HCT116 (cell line): ENCODE results near the gene GATAD2A. TPM values are rescaled to one million over a fixed set of nuclear protein-coding genes. Genes with fewer than 3 reads are reported as not detected.
"Not testable (repeated sequence)": the region's sequence is repeated elsewhere in the genome, so short reads cannot be mapped to it uniquely, and the experiment has no call there.

Experiments used
- ATAC-seq: fragments of 200-7000 bp; cut with Tn5 transposase; 2 replicates; pipeline ENCODE4 v1.9.1; 2020; ENCODE audit warnings: mild to moderate bottlenecking, moderate library complexity
- BruUV-seq: library from RNA; stranded (reverse); fragments of 400-500 nt; replicated peaks from 2 replicates; lab custom pipeline; 2021; lab: Mats Ljungman, UMichigan
- CTCF ChIA-PET: fragments of 300-600 bp; sonication (Branson Sonifier 250); formaldehyde crosslinking; loops from one replicate; lab custom pipeline; 2021; ENCODE audit warnings: antibody characterized with exemption; lab: Charles Lee
- POLR2A ChIA-PET: fragments of 300-600, 350-600 bp; sonication (Branson Sonifier 250); formaldehyde crosslinking; loops from one replicate; lab custom pipeline; 2021; ENCODE audit warnings: antibody characterized with exemption; lab: Charles Lee
- RAD21 ChIA-PET, 2 experiments: fragments of 300-600 bp; sonication (Branson Sonifier 250); formaldehyde crosslinking; loops; one replicate each; lab custom pipeline; 2023; ENCODE audit warnings: low total read pairs in 2 of 2; ENCODE audit not compliant: uncharacterized antibody in 2 of 2, unreplicated experiment in 2 of 2, low non-redundant PET in 1 of 2; lab: Charles Lee
- DNase-seq: peaks from one replicate; pipeline ENCODE4 v3.0.0-alpha.2; 2010; ENCODE audit warnings: low read depth, low spot score
- H2AFZ ChIP-seq: fragments of 200-600 bp; shearing (Covaris generic), sonication (generic); 2 replicates; pipeline ENCODE4 v1.6.1; 2017; ENCODE audit warnings: low read depth, mixed run types, mixed read lengths, antibody characterized with exemption, low read length; ENCODE audit not compliant: poor library complexity, severe bottlenecking
- H3K27ac ChIP-seq: 2 replicates; pipeline ENCODE4 v1.5.1; 2012; ENCODE audit warnings: low read depth, low read length
- H3K27me3 ChIP-seq: fragments of 200-600 bp; sonication (generic); 2 replicates; pipeline ENCODE4 v1.6.1; 2016; ENCODE audit warnings: mixed run types, low read length, mixed read lengths; ENCODE audit not compliant: insufficient read depth
- H3K36me3 ChIP-seq, 2 experiments: fragments of 200-500 bp in 1 of 2; fragments of 200-600 bp in 1 of 2; sonication (Bioruptor generic) in 1 of 2; sonication (generic) in 1 of 2; 2 replicates each; pipeline versions ENCODE4 v1.5.1 to v1.6.1; 2014 to 2016; ENCODE audit warnings: low read length in 2 of 2, inconsistent platforms in 1 of 2, mixed read lengths in 1 of 2, mixed run types in 1 of 2; ENCODE audit not compliant: insufficient read depth in 2 of 2, control insufficient read depth in 1 of 2
- H3K4me1 ChIP-seq, 2 experiments: fragments of 200-600 bp in 1 of 2; sonication (generic) in 1 of 2; 2 replicates each; pipeline versions ENCODE4 v1.5.1 to v1.6.1; 2012 to 2017; ENCODE audit warnings: low read length in 2 of 2, inconsistent platforms in 1 of 2, mild to moderate bottlenecking in 1 of 2, mixed read lengths in 1 of 2, mixed run types in 1 of 2, moderate library complexity in 1 of 2; ENCODE audit not compliant: insufficient read depth in 2 of 2, control insufficient read depth in 1 of 2
- H3K4me2 ChIP-seq: fragments of 200-600 bp; sonication (generic); 2 replicates; pipeline ENCODE4 v1.6.1; 2017; ENCODE audit warnings: mixed run types, low read length, mixed read lengths
- H3K4me3 ChIP-seq, 2 experiments: fragments of 200-600 bp in 1 of 2; sonication (generic) in 1 of 2; replicated peaks in 1 of 2; 2 replicates each; pipeline ENCODE4 v1.5.1; 2011 to 2016; ENCODE audit warnings: low read length in 2 of 2, control low read depth in 1 of 2, low read depth in 1 of 2, mild to moderate bottlenecking in 1 of 2, mixed read lengths in 1 of 2, mixed run types in 1 of 2
- H3K79me2 ChIP-seq: fragments of 200-600 bp; sonication (generic); 2 replicates; pipeline ENCODE4 v1.6.1; 2017; ENCODE audit warnings: mild to moderate bottlenecking, mixed run types, low read length, moderate library complexity, mixed read lengths; ENCODE audit not compliant: insufficient read depth
- H3K9ac ChIP-seq: fragments of 200-600 bp; sonication (generic); 2 replicates; pipeline ENCODE4 v1.6.1; 2016; ENCODE audit warnings: low read length, mixed read lengths
- H3K9me2 ChIP-seq: fragments of 200-600 bp; sonication (generic), shearing (Covaris generic); 2 replicates; pipeline ENCODE4 v1.6.1; 2017; ENCODE audit warnings: mixed run types, mild to moderate bottlenecking, moderate library complexity; ENCODE audit not compliant: insufficient read depth
- H3K9me3 ChIP-seq, 2 experiments: fragments of 200-500 bp in 1 of 2; fragments of 200-600 bp in 1 of 2; sonication (Bioruptor generic) in 1 of 2; sonication (generic) in 1 of 2; 2 replicates each; pipeline ENCODE4 v1.6.1; 2014 to 2017; ENCODE audit warnings: low read length in 2 of 2, mixed read lengths in 2 of 2, inconsistent platforms in 1 of 2, low read depth in 1 of 2, mild to moderate bottlenecking in 1 of 2, mixed run types in 1 of 2, moderate library complexity in 1 of 2; ENCODE audit not compliant: control insufficient read depth in 1 of 2, insufficient read depth in 1 of 2
- H4K20me1 ChIP-seq: fragments of 200-600 bp; sonication (generic), shearing (Covaris generic); 2 replicates; pipeline ENCODE4 v1.6.1; 2017; ENCODE audit warnings: mixed run types, mild to moderate bottlenecking, moderate library complexity; ENCODE audit not compliant: insufficient read depth
- EGR1 ChIP-seq: IDR thresholded peaks from 2 replicates; pipeline ENCODE4 v1.6.1; 2012; ENCODE audit warnings: low read depth
- ZFX ChIP-seq: fragments of 450-650 bp; IDR thresholded peaks from 2 replicates; pipeline ENCODE4 v1.6.1; 2017
- intact Hi-C: fragments of 100-400 bp; cut with micrococcal nuclease; formaldehyde crosslinking; loops from 2 replicates; pipeline ENCODE4 v1.10.0; 2022
- total RNA-seq: library from RNA; stranded (reverse); gene quantifications from one replicate; pipeline ENCODE4 v1.2.1, GENCODE V29; 2021; ENCODE audit not compliant: unreplicated experiment
- TF ChIP-seq, protein P1 (sequence below): IDR thresholded peaks from 2 replicates; pipeline ENCODE4 v1.6.1; 2011; ENCODE audit warnings: mild to moderate bottlenecking, low read length, moderate library complexity; ENCODE audit not compliant: insufficient replicate concordance; ENCODE audit errors: extremely low read depth
- TF ChIP-seq, protein P2 (sequence below): IDR thresholded peaks from 2 replicates; pipeline ENCODE4 v1.6.1; 2012

The GATAD2A gene
- total RNA-seq, 1 experiment from 2014 or later = 130 TPM

DNA sequence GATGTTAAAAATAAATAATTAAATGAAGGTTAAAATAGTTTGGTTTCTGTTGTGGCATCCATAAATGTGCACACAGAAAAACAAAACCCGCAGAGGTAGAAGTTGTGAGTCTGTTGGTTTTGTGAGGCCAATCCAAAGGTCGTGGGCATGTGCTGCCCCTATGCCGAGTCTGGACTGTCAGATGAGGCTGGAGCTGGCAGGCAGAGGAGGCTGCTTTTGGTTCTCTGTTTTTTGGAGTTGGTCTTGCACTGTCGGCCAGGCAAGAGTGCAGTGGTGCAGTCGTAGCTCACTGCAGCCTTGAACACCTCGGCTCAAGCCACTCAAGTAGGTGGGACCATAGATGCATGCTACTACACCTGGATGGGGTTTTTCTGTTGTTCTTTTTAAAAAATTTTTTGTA lies 66.2 kb downstream of the GATAD2A start:
- H4K20me1 ChIP-seq = peaks cover 6% of the 10 kb centered on the region; the same call in 1 of the 2 replicates
- ATAC-seq (no peak), DNase-seq (no peak)
- H2AFZ ChIP-seq = no peak overlapping the region
- ChIA-PET CTCF (no interaction called here), RAD21 (no interaction called here), POLR2A (no interaction called here)
- peaks cover under 1 to 33% of the 10 kb centered on the region in 2 experiments for H3K36me3 ChIP-seq
- TF ChIP-seq, protein P1, sequence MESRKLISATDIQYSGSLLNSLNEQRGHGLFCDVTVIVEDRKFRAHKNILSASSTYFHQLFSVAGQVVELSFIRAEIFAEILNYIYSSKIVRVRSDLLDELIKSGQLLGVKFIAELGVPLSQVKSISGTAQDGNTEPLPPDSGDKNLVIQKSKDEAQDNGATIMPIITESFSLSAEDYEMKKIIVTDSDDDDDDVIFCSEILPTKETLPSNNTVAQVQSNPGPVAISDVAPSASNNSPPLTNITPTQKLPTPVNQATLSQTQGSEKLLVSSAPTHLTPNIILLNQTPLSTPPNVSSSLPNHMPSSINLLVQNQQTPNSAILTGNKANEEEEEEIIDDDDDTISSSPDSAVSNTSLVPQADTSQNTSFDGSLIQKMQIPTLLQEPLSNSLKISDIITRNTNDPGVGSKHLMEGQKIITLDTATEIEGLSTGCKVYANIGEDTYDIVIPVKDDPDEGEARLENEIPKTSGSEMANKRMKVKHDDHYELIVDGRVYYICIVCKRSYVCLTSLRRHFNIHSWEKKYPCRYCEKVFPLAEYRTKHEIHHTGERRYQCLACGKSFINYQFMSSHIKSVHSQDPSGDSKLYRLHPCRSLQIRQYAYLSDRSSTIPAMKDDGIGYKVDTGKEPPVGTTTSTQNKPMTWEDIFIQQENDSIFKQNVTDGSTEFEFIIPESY = no peak
- TF ChIP-seq ZFX (no peak), EGR1 (no peak)
- TF ChIP-seq, protein P2, sequence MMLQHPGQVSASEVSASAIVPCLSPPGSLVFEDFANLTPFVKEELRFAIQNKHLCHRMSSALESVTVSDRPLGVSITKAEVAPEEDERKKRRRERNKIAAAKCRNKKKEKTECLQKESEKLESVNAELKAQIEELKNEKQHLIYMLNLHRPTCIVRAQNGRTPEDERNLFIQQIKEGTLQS = no peak
- no peaks in the 10 kb centered on the region for H3K4me1 ChIP-seq
- H3K4me3 ChIP-seq = no peak overlapping the region
- H3K9me2 ChIP-seq = no peaks in the 10 kb centered on the region
- no peak overlapping the region for H3K9ac ChIP-seq
- H3K27ac ChIP-seq = no peak overlapping the region
- peaks cover 98% of the 10 kb centered on the region for H3K79me2 ChIP-seq
- H3K4me2 ChIP-seq = no peak overlapping the region
- intact Hi-C loops = no loop called here
- BruUV-seq = no TSS peak
- H3K9me3 ChIP-seq = peaks cover 13 to 19% of the 10 kb centered on the region in 2 experiments; a peak in 3 of 4 replicates
- no peaks in the 10 kb centered on the region for H3K27me3 ChIP-seq

DNA sequence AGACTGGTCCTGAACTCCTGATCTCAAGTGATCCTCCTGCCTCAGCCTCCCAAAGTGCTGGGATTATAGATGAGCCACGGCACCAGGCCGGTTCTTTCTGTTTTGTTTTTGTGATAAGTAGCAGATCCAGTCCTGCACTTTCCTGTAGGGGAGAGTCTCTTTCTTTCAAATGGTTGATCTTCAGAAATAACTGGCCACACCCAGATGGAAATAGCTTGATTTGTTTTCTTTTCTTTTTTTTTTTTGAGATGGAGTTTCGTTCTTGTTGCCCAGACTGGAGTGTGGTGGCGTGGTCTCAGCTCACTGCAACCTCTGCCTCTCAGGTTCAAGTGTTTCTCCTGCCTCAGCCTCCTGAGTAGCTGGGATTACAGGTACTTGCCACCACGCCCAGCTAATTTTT lies 66.6 kb downstream of the GATAD2A start:
- H4K20me1 ChIP-seq, DNase-seq, POLR2A ChIA-PET, H3K4me1 ChIP-seq, H3K4me3 ChIP-seq, H2AFZ ChIP-seq, H3K9me2 ChIP-seq, RAD21 ChIA-PET, H3K9ac ChIP-seq, H3K27me3 ChIP-seq, H3K27ac ChIP-seq, ATAC-seq, intact Hi-C loops, CTCF ChIA-PET, H3K4me2 ChIP-seq, BruUV-seq: not testable (repeated sequence)
- peaks cover 0 to 30% of the 10 kb centered on the region in 2 experiments for H3K36me3 ChIP-seq
- peaks cover 99% of the 10 kb centered on the region for H3K79me2 ChIP-seq
- H3K9me3 ChIP-seq = peaks cover 13 to 18% of the 10 kb centered on the region in 2 experiments; a peak in 3 of 4 replicates
